Caki2 (cell line): ENCODE results near the gene ILK. TPM values are rescaled to one million over a fixed set of nuclear protein-coding genes. Genes with fewer than 3 reads are reported as not detected.
A peak's percentile ranks its signal among the peaks of the same experiment; 100 is the strongest.

Source experiments
- DNase-seq: peaks from one replicate; pipeline ENCODE4 v3.0.0-alpha.2; 2015; ENCODE audit warnings: low read depth
- in situ Hi-C: cut with HindIII; loops from 2 replicates; pipeline ENCODE4 v1.10.0; 2016; ENCODE audit warnings: low sequenced_read_pairs, low pct_unique_long_range_greater_than_20kb, mixed read lengths
- total RNA-seq: library from RNA; depleted of rRNA; stranded (reverse); fragments of >200 nt; shearing (Covaris generic); gene quantifications from 2 replicates; pipeline ENCODE4 v1.2.3, GENCODE V29; 2014; ENCODE audit warnings: low replicate concordance; rRNA removed

The ILK gene
- total RNA-seq, result 134 and 153 TPM in 2 replicates

DNA sequence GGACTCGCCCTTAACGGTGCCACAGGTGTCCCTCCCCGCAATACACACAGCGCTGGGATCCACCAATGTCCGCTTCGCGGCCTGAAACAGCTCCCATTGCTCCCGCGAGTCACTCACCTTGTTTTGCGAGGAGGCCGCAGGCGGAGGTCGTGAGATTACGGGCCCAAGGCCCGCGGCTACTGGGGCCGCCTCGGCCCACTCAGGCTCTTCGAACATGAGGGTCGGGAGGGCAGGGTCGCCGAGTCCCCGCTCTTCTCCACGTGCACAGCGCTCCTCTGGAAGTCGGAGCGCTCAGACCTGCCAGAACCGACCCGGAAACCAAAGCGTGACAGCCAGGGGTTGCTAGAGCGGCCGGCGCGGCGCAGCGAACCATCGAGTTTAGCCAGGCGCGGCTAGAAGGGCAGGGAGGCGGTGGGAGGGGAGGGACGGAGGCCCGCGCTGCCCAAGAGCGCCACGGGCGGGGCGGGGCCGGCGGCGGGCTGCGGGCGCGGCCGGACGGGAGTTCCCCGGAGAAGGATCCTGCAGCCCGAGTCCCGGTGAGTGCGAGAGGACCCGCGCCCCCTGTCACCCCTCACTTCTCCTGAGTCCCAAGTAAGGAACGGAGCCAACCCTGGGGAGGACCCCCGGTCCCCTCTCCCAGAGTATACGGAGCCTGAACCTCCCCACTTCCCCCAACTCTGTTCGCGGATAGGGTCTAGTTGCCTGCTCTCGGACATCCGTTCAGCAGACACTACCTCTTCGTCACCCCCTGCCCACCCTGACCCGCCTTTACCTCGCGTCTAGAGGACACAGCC, at the start of gene ILK, which contains the start of gene RRP8:
ILK (plus strand) TSS at position 488 of the 794 bp plus-strand sequence. CDS start 498 bp downstream, outside the sequence.
RRP8 (minus strand) TSS at position 330 of the 794 bp plus-strand sequence; CDS start at position 216, 114 bp downstream.
- peak; percentile 74 for DNase-seq
- in situ Hi-C loops, result no loop called here

DNA sequence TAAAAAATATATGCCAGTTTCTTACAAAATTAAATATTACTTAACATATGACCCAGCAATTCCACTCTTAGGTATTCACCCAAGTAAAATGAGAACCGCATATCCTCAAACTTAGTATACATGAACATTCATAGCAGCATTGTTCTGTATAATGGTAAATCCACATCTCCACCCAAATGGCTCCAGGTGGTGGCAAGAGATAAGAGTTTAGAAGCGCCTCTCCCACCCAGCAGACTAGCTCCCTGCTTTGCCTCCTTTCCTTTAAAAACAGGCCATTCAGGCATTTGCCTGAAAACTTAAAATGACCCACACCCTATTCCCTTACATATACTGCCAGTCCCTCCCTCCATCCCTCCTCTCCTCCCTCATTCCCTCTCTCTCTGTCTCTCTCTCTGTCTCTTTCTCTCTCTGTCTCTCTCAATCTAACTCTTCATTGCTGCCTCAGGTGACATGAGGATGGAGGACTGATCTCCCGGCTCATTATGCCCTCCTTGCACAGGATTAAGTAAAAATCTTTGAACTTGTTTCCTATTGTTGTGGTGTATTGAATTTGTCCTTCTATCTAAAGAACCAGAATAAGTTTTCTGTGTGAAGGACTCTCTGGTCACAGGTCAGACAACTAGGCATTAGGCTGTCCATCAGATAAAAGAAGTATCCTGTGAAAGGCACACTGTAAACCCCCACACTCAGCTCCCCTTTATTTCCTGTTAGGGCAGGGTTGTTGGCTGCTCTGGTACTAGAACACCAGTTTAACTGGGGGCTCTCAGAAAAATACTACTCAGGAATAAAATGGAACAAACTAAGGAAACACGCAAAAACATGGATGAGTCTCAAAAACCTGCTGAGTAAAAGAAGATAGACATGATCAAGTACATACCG, 48.5 kb upstream of the ILK start:
- in situ Hi-C loops, result no loop called here
- DNase-seq, result no peak

DNA sequence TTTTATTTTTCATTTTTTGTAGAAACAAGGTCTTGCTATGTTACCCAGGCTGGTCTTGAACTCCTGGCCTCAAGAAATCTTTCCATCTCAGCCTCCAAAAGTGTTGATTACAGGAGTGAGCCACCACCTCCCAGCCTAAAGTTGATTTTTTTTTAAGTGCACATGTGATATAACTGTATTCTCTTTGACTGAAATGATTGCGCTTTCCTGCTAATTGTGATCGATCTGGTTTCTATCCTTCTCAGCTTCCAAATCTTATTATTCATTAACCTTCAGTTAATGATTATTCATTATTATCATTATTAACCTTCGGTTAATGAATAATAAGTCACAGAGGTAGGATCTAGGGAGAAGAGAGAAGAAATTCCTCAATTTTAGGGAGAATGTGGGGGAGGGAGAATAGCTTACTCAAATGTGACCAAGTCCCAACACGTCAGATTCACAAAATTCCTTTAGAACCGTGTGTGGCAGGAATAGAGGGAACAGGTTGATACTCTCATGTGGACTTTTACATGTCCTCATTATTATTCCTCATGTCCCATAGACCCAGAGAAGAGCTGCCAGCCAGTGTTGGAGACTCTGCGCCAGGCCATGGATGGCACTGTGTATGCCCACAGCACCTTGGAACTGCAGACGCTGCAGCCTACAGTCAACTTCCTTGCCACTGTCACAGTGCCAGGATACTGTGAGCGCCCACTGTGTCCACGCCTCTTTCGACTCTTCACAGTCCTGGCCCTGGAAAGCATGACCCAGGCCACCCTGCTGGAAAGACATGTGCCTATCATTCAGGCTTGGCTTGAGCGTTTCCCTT, 47.2 kb upstream of the ILK start:
- DNase-seq, result no peak
- in situ Hi-C loops, result no loop called here

DNA sequence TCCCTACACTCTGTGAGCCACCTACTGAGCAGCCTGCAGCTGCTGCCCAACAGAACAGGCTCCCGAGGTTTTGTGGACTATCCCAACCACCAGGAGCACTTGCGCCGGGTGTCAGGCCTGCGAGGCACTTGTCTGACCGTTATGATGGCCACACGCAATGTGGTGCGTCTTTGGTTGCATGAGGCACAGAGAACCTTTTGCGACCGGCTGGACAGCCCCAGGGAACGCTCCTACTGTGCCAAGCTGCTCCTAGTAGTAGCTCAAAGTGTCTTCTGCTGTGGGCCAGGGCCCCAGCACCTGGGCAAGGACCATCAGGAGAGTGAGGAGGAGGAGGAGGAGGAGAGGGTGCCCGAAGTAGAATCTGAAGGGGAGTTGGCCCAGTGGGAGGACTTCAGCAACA, 46.5 kb upstream of the ILK start:
- in situ Hi-C loops, result no loop called here
- DNase-seq, result no peak

DNA sequence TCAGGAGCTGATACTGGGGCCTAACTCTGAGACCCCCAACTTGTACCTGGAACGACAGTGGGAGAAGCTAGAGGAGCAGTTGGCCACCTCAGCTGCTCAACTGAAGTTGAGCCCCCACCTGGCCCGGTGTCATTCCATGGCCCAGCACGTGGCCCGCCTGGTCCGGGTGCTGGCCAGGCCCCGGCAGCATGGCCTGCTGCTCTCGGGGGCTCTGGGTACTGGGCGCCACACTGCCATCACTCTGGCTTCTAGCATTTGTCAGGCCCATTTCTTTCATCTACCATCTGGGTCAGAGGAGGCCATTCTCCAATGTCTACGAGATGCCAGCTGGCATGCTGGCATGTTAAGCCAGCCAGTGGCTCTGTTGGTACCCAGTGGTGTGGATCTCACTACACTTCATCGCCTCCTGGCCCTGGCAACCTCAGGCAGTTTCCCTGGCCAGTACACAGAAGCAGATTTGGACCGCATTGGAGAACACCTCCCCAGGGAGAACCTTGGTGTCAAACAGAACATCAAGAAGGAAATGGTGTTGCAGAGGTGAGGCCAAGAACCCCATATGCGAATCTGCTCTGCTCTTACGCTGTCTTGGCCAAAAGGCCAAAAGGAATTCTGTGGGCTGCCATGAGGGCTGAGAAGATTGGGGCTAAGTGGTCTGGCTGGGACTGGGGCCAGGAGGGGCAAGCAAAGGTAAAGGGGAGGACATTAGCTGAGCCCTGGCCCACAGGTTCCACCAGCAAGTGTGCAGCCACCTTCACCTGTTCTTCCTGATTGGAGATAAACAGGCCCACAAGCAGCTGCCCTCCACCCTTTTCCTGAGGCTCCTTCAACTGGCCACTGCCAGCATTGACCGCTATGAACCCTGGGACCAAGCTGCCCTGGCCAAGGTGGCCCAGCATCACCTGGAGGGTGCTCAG, 45.6 kb upstream of the ILK start:
- DNase-seq, result no peak
- in situ Hi-C loops, result no loop called here

DNA sequence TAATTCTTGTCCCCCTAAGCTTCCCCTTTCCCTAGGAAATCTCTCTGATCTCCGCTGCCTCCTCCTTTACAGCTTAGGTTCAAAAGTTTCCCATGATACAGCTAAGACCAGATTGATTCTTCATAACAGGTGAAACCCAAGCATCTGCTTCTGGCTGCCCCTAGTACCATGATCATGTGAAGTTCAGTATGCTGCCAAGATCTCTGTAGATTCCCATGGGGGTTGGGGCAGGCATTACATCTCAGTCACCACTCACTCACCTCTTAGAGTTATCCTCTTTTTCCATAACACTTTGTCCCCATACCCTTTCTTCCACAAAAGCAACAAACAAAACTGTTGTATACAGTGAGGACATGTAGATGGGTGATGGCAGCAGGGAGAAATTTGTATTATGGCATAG, 44.2 kb upstream of the ILK start:
- no peak for DNase-seq
- in situ Hi-C loops, result no loop called here

DNA sequence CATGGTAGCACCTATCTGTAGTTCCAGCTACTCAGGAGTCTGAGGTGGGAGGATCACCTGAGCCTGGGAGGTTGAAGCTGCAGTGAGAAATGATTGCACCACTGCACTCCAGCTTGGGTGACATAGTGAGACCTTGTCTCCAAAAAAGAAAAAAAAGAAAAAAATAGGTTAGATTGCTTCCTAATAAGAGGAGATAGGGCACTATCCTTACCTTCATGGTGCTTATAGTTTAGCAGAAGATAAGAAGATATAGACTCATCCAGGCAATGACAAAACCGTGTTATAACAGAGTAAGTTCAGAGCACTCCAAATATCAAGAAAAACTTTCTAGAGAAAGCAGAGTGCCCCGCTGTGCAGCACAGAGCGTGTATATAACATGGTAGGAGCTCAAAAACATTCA, 42.3 kb upstream of the ILK start:
- DNase-seq, result no peak
- in situ Hi-C loops, result no loop called here

DNA sequence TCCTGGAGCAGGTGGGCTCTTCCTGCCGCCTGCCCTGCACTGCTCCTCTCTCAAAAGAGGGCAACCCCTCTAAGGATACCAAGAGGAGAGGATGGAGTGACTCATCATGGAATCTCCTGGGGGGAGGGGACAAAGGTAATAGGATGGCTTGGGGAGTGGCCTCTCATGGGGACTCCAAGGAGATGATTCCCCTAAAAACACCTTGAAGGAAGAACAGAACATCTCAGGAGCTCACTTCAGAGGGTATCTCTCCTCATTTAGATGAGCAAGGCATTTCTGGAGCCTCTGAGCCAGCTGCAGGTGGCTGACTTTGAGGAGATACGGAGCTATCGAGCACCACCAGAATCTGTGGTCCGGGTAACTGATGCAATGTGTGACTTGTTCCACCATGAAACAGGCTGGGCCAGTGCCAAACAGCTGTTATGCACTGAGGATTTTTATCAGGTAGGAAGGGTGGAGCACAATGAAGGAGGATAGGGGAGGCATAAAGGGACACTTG, 40.4 kb upstream of the ILK start:
- in situ Hi-C loops, result no loop called here
- no peak for DNase-seq

DNA sequence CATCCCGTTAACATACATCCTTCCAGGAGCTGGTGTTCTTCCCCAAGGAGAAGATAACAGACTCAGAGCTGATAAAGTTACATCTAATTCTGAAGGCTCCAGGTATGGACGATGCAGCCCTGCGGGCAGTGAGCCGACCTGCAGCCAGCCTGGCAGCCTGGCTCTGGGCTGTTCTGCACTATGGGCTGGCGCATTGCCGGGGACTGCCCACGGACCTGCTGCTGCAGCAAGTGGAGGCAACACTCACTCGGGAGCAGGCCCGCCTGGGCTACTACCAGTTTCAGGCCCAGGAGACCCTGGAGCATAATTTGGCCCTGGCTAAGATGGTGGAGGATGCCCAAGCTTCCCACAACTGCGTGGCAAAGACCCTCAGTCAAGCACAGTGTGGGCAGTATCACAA, 39.9 kb upstream of the ILK start:
- no peak for DNase-seq
- in situ Hi-C loops, result no loop called here

DNA sequence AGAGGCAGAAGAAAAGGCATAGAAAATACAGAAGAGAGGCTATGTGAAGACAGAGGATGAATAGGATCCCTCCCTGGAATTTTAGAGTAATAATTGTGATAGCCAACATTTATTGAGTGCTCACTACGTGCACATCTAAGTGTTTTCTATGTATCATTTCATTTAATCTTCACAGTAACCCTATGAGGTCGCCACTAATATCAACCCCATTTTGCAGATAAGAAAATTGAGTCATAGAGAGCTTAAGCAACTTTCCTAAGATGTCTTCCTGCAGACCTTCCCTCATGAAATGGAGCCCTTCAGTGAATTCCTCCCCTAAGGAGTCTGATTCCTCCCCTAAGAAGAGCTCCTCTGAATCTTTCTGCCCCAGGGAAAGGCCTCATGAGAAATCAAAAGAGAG, 38.2 kb upstream of the ILK start:
- in situ Hi-C loops, result no loop called here
- DNase-seq, result no peak

DNA sequence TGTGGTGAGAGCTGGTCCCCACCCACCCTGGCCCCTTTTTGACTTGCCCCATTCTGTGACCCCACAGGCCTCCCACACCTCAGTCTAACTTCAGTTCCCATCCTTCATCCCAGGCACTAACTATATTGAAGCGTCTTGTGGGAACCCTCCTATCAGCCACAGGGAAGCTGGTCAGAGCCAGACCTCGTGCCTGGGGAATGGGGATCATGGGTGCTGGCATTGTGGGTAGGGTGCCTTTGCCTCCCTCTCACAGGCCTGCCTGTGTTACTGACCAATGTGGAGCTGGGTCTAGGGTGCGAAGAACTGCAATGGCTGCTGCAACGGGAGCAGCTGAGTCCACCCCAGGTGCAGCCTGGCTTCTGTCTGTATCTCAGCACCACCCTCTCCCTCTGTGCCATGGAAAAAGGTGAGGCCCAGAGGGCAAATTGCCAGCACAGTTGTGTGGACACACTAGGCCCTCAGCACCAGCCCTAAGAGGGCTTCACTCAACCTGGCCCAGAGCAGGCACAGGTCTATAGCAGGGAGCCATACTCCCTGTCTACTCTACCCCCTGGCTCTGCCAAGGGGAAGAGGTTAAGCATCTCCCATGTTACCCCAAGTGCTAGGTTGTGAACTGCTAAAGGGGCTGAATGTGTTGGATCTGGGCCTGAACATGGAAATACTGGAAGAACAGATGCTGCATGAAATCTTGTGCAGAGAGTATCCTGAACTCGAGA, 37.4 kb upstream of the ILK start:
- in situ Hi-C loops, result no loop called here
- DNase-seq, result no peak

DNA sequence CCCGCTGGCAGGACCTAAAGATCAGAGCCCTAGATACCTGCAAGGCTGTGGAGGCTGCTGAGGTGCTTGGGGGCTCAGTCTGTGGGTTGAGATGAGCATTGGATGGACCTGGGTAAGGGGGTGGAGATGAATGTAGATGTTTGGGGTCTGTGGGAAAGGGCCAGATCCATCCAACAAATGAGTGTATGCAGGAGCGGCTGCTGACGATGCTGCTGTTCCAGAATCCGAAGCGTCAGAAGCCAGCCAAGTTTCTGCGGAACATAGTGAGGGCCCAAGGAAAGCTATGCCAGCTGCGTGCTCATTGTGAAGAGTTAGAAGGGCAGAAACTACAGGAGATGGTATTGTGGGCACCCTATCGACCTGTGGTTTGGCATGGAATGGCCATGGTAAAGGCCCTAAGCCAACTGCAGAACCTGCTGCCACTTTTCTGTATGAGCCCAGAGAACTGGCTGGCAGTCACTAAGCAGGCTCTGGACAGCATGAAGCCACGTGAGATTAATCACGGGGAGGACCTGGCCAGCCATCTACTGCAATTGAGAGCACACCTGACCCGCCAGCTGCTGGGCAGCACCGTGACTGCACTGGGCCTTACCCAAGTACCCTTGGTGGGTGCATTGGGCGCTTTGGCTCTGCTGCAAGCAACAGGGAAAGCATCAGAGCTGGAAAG, 36.7 kb upstream of the ILK start:
- in situ Hi-C loops, result no loop called here
- no peak for DNase-seq

DNA sequence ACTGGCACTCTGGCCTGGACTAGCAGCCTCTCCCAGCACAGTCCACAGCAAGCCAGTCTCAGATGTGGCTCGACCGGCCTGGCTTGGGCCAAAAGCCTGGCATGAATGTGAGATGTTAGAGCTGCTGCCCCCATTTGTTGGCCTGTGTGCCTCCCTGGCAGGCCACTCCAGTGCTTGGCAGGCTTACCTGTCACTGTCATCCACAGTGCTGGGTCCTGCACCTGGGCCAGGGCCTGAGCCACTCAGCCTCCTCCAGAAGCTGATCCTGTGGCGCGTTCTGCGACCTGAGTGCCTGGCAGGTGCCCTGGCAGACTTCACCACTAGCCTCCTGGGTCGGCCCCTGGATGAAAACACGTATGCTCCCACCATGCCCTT, 36.2 kb upstream of the ILK start:
- DNase-seq, result no peak
- in situ Hi-C loops, result no loop called here

DNA sequence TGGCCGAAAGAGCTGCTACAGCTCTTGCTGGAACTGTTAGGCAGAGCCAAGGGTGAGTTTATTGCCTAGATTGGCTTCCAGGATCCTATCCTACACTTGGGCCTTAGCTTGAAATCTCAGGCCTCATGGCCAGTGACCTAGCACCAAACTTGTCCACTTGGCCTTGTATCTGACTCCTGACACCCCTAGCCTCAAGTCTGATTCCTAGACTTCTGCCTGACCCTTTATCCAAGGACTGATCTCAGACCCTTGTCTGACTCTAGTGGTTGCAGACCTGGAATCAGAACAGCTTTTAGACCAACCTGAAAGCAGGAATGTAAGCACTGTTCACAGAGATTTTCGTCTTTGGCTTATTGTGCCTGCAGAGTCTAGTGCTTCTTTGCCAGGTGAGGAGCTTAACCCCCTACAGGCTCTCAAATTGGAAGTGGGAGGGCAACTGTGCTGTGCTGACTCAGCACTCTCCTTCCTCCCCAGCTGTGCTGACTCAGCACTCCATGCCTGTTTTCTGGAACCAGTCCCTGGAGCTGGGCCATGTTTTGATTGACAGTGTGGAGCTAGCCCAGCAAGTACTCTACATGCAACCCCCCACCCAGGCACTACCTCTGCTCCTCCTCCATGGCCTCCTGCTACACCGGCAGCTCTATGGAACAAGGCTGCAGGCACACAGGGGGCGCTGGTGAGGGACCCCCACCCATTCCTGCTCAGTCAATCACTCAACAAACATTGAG, 35.2 kb upstream of the ILK start:
- in situ Hi-C loops, result no loop called here
- peak; percentile 31 for DNase-seq

DNA sequence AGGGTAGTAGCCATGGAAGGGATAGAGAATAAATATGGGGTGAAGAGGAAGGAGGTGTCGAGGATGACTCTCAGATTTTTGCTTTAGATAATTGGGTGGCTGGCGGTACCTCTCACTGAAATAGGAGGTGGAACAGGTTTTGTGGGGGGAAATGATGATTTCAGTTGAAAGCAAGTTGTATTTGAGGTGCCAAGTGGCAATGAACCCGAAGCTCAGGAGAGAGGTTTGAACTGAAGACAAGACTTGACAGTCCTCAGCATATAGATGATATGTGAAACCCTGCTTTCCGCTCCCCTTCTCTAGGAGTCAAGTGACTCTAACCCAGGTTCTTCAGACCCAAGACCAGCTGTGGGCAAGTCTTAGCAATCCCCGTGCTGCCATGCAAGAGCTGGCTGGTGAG, 33.9 kb upstream of the ILK start:
- DNase-seq, result no peak
- in situ Hi-C loops, result no loop called here
